ENCODE results near the gene NR1D1. TPM values are rescaled to one million over a fixed set of nuclear protein-coding genes. Genes with fewer than 3 reads are reported as not detected.
A peak's percentile ranks its signal among the peaks of the same experiment; 100 is the strongest.

Gene NR1D1
- total RNA-seq, 1 donor from 2014 or later: 2.6 TPM

DNA sequence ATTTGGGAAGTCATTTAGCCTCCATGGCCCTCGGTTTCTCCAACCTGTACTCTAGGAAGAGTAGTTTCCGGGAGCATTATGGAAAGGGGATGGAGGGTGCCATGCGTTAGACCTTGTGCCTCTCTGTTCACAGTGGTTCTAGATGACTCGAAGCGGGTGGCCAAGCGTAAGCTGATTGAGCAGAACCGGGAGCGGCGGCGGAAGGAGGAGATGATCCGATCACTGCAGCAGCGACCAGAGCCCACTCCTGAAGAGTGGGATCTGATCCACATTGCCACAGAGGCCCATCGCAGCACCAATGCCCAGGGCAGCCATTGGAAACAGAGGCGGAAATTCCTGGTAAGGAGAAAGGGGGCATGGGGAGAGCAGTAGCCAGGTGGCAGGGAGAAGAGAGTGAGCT, 15.9 kb downstream of the NR1D1 start:
- Mint-ChIP-seq H3K4me3 (ENCODE audit: unreplicated experiment) (peak overlapping the region; percentile 47), H3K9me3 (ENCODE audit: unreplicated experiment) (no peaks in the 10 kb centered on the region), H3K36me3 (ENCODE audit: low read depth, unreplicated experiment) (peaks cover 19% of the 10 kb centered on the region), H3K27me3 (ENCODE audit: unreplicated experiment) (peaks cover 10% of the 10 kb centered on the region), H3K4me1 (ENCODE audit: unreplicated experiment) (peaks cover 22% of the 10 kb centered on the region), H3K27ac (ENCODE audit: unreplicated experiment) (no peak overlapping the region)
- no peak for DNase-seq (ENCODE audit: low spot score)
- TF ChIP-seq, protein P1, sequence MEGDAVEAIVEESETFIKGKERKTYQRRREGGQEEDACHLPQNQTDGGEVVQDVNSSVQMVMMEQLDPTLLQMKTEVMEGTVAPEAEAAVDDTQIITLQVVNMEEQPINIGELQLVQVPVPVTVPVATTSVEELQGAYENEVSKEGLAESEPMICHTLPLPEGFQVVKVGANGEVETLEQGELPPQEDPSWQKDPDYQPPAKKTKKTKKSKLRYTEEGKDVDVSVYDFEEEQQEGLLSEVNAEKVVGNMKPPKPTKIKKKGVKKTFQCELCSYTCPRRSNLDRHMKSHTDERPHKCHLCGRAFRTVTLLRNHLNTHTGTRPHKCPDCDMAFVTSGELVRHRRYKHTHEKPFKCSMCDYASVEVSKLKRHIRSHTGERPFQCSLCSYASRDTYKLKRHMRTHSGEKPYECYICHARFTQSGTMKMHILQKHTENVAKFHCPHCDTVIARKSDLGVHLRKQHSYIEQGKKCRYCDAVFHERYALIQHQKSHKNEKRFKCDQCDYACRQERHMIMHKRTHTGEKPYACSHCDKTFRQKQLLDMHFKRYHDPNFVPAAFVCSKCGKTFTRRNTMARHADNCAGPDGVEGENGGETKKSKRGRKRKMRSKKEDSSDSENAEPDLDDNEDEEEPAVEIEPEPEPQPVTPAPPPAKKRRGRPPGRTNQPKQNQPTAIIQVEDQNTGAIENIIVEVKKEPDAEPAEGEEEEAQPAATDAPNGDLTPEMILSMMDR (IDR thresholded peaks at IDR 0.05; ENCODE audit: unreplicated experiment): no peak

DNA sequence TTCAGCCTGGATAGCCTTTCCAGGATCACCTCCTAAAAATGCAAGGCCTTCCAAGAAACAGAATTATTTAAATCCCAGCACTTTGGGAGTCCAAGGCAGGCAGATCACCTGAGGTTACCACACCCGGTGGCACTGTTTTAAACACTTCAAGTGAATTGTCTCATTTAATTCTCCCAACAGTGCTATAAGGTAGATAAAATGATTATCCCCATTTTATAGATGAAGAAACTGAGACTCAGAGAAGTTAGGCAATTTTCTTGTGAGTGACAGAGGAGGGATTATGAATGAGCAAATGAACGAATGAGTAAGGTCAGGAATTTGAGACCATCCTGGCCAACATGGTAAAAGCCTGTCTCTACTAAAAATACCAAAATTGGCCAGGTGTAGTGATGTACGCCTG, 20.8 kb downstream of the NR1D1 start:
- Mint-ChIP-seq H3K36me3 (ENCODE audit: low read depth, unreplicated experiment) (peaks cover 6% of the 10 kb centered on the region), H3K27me3 (ENCODE audit: unreplicated experiment) (peaks cover 9% of the 10 kb centered on the region), H3K27ac (ENCODE audit: unreplicated experiment) (no peak overlapping the region), H3K4me1 (ENCODE audit: unreplicated experiment) (peaks cover 4% of the 10 kb centered on the region), H3K4me3 (ENCODE audit: unreplicated experiment) (no peak overlapping the region), H3K9me3 (ENCODE audit: unreplicated experiment) (no peaks in the 10 kb centered on the region)
- no peak for DNase-seq (ENCODE audit: low spot score)
- TF ChIP-seq, protein P1 (IDR thresholded peaks at IDR 0.05; ENCODE audit: unreplicated experiment): no peak

DNA sequence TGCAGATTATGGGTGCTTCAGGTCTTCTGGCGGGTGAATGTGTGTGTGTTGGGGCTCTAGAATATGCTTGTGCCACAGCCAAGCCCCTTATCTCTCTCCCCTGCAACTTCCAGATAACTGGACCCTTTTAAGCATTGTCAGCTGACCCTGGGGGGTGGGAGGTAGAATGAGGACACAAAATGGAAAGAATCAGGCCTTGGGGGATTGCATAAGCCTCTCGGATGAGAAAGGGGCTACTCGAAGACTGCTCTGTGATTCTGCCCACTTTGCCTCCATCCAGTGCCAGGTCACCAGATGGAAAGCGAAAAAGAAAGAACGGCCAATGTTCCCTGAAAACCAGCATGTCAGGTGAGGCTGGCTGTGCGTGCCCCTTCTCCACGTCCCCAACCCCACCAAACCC, 23.8 kb downstream of the NR1D1 start:
- TF ChIP-seq, protein P1 (IDR thresholded peaks at IDR 0.05; ENCODE audit: unreplicated experiment): no peak
- no peak overlapping the region for H3K27ac Mint-ChIP-seq (ENCODE audit: unreplicated experiment)

DNA sequence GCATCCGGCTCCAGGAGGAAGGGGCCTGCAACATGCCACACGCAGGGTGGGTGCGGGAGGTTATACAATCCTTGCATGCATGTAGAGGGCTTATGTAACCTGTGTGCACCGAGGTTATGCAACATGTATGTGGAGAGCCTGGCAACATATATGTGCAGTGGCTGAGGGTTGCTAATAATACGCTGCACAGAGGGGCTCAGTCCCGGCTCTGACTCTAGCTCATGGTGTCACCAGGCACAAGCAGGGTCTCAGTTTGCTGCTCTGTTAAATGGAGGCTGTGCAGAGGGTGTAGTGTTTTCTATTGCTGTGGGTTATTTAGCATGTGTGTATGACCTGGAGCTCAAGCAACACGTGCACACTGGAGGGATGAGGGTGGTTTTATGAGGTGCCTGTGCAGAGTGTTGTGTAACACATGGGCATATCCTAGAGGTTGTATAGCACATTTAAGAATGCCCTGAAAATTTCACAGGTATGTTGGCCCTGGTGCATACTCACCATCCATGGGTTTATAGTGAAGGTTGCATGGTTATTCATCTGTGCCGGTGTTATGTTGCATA, 24.4 kb downstream of the NR1D1 start:
- Mint-ChIP-seq H3K4me3 (ENCODE audit: unreplicated experiment) (peak overlapping the region; percentile 21), H3K27me3 (ENCODE audit: unreplicated experiment) (peaks cover 8% of the 10 kb centered on the region), H3K9me3 (ENCODE audit: unreplicated experiment) (no peaks in the 10 kb centered on the region), H3K27ac (ENCODE audit: unreplicated experiment) (no peak overlapping the region), H3K4me1 (ENCODE audit: unreplicated experiment) (peaks cover 10% of the 10 kb centered on the region), H3K36me3 (ENCODE audit: low read depth, unreplicated experiment) (peaks cover 7% of the 10 kb centered on the region)
- TF ChIP-seq, protein P1 (IDR thresholded peaks at IDR 0.05; ENCODE audit: unreplicated experiment): no peak
- no peak for DNase-seq (ENCODE audit: low spot score)

More for the DNA sequence above, 23.8 kb downstream of the NR1D1 start:
- no peaks in the 10 kb centered on the region for H3K9me3 Mint-ChIP-seq (ENCODE audit: unreplicated experiment)
- H3K4me3 Mint-ChIP-seq (ENCODE audit: unreplicated experiment): no peak overlapping the region
- no peak for DNase-seq (ENCODE audit: low spot score)
- H3K4me1 Mint-ChIP-seq (ENCODE audit: unreplicated experiment): peaks cover 10% of the 10 kb centered on the region
- peaks cover 7% of the 10 kb centered on the region for H3K36me3 Mint-ChIP-seq (ENCODE audit: low read depth, unreplicated experiment)
- peaks cover 8% of the 10 kb centered on the region for H3K27me3 Mint-ChIP-seq (ENCODE audit: unreplicated experiment)

DNA sequence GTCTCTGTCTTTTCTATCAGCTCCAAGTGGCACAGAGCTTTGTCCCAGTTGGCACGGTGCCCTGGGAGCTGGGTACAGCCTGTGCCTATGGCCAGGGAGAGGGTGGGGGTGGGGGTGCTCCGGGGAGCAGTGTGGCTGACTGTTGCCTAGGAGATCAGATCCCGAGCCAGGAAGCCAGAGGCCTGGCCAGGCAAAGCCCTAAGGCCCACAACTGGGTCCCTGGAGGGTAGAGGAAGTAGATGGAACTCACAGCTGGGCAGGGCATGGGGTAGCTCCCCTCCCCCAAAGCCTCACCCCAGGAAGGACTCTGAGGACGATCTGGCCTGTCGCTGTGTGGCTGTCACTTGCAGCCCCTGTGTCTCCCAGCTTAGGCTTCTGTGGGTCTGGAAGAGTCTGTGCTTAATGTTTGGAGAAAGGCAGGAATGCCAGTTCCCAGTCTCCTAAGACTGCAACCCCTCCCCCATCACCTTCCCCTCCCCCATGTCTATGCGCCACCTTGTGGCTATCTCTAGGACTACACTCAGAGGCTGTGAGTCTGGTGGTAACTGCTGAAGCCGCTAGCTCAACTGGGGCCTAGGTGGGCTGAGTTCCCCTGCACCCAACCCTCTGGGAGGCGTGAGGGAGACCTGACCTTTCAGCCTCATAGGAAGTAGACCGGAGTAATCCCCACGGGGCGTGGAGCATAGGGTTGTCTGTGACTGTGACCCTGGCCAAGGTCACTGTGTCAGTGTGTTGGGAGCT, 25.0 kb downstream of the NR1D1 start:
- Mint-ChIP-seq H3K27me3 (ENCODE audit: unreplicated experiment) (peaks cover 8% of the 10 kb centered on the region), H3K36me3 (ENCODE audit: low read depth, unreplicated experiment) (peaks cover 7% of the 10 kb centered on the region), H3K9me3 (ENCODE audit: unreplicated experiment) (no peaks in the 10 kb centered on the region), H3K27ac (ENCODE audit: unreplicated experiment) (no peak overlapping the region), H3K4me3 (ENCODE audit: unreplicated experiment) (peak overlapping the region; percentile 21), H3K4me1 (ENCODE audit: unreplicated experiment) (peaks cover 10% of the 10 kb centered on the region)
- DNase-seq (ENCODE audit: low spot score): peak; percentile 73
- TF ChIP-seq, protein P1 (IDR thresholded peaks at IDR 0.05; ENCODE audit: unreplicated experiment): peak; percentile 86
